PC-3 (cell line): Measurements from ENCODE around the gene CKAP5. TPM values are rescaled to one million over a fixed set of nuclear protein-coding genes. Genes with fewer than 3 reads are reported as not detected.

ENCODE experiments used
- ATAC-seq: fragments of 200-7000 bp; cut with Tn5 transposase; 2 replicates; pipeline ENCODE4 v1.9.1; 2020; ENCODE audit warnings: mild to moderate bottlenecking, moderate library complexity
- BruUV-seq: library from RNA; stranded (reverse); fragments of 400-500 nt; replicated peaks from 2 replicates; lab custom pipeline; 2021; lab: Mats Ljungman, UMichigan
- CTCF ChIA-PET: fragments of 300-600 bp; sonication (Branson Sonifier 250); formaldehyde crosslinking; loops from one replicate; lab custom pipeline; 2022; ENCODE audit warnings: antibody characterized with exemption; lab: Charles Lee
- POLR2A ChIA-PET: fragments of 300-600 bp; sonication (Branson Sonifier 250); formaldehyde crosslinking; loops from one replicate; lab custom pipeline; 2022; ENCODE audit warnings: antibody characterized with exemption; ENCODE audit not compliant: unreplicated experiment; lab: Charles Lee
- DNase-seq: peaks from one replicate; pipeline ENCODE4 v3.0.0-alpha.2; 2015
- H2AFZ ChIP-seq: fragments of 300-600 bp; sonication (generic); 2 replicates; pipeline ENCODE4 v1.6.0; 2016; ENCODE audit warnings: antibody characterized with exemption, low read length
- H3F3A ChIP-seq: fragments of 300-600 bp; sonication (generic); one replicate; pipeline ENCODE4 v1.6.0; 2017; ENCODE audit warnings: antibody characterized with exemption, low read length, control low read depth, mild to moderate bottlenecking; ENCODE audit not compliant: unreplicated experiment
- H3K27ac ChIP-seq: fragments of 300-600 bp; sonication (generic); 2 replicates; pipeline ENCODE4 v1.5.1; 2016; ENCODE audit warnings: mild to moderate bottlenecking, low read length
- H3K27me3 ChIP-seq: fragments of 300-600 bp; sonication (generic); 2 replicates; pipeline ENCODE4 v1.6.1; 2016; ENCODE audit warnings: low read length, mixed read lengths
- H3K36me3 ChIP-seq: fragments of 300-600 bp; sonication (generic); 2 replicates; pipeline ENCODE4 v1.6.1; 2016; ENCODE audit warnings: low read depth, mixed run types, low read length, mixed read lengths
- H3K4me1 ChIP-seq: fragments of 300-600 bp; sonication (generic); 2 replicates; pipeline ENCODE4 v1.5.1; 2016; ENCODE audit warnings: low read length; ENCODE audit not compliant: insufficient read depth
- H3K4me2 ChIP-seq: fragments of 300-600 bp; sonication (generic); 2 replicates; pipeline ENCODE4 v1.6.0; 2016; ENCODE audit warnings: low read length
- H3K4me3 ChIP-seq: fragments of 300-600 bp; sonication (generic); 2 replicates; pipeline ENCODE4 v1.5.1; 2016; ENCODE audit warnings: mild to moderate bottlenecking, low read length, mixed read lengths
- H3K79me2 ChIP-seq: fragments of 300-600 bp; sonication (generic); 2 replicates; pipeline ENCODE4 v1.6.1; 2017; ENCODE audit warnings: low read length, mixed read lengths
- H3K9ac ChIP-seq: fragments of 300-600 bp; sonication (generic); 2 replicates; pipeline ENCODE4 v1.6.0; 2016; ENCODE audit warnings: mild to moderate bottlenecking, low read length
- H3K9me2 ChIP-seq: fragments of 300-600 bp; sonication (generic); replicated peaks from 2 replicates; pipeline ENCODE4 v1.6.1; 2016; ENCODE audit warnings: mixed run types, low read length, mixed read lengths
- H3K9me3 ChIP-seq: fragments of 300-600 bp; sonication (generic); 2 replicates; pipeline ENCODE4 v1.6.1; 2016; ENCODE audit warnings: low read length, mixed read lengths
- H4K20me1 ChIP-seq: fragments of 300-600 bp; sonication (generic); 2 replicates; pipeline ENCODE4 v1.6.1; 2016; ENCODE audit warnings: low read length, mixed read lengths
- EZH2 ChIP-seq: fragments of 300-600 bp; sonication (generic); IDR thresholded peaks from one replicate; pipeline ENCODE4 v1.6.1; 2017; ENCODE audit warnings: antibody characterized with exemption, mild to moderate bottlenecking, low read length; ENCODE audit not compliant: unreplicated experiment
- EZH2phosphoT487 ChIP-seq: fragments of 300-600 bp; sonication (generic); IDR thresholded peaks from 2 replicates; pipeline ENCODE4 v1.6.1; 2018; ENCODE audit warnings: mild to moderate bottlenecking, antibody characterized with exemption, low read length, borderline replicate concordance
- intact Hi-C: fragments of 100-400 bp; cut with micrococcal nuclease; formaldehyde crosslinking; loops from 2 replicates; pipeline ENCODE4 v1.9.0; 2023
- microRNA-seq: library from miRNA; unstranded; fragments of <30 nt; microRNA quantifications from one replicate; pipeline ENCODE4 v1.1.0, GENCODE V29; 2020; ENCODE audit not compliant: unreplicated experiment
- total RNA-seq: library from RNA; depleted of rRNA; stranded (reverse); fragments of >200 nt; gene quantifications from 2 replicates; pipeline ENCODE4 v1.2.3, GENCODE V29; 2014; rRNA removed
- TF ChIP-seq, protein P1 (sequence below): fragments of 300-600 bp; sonication (generic); conservative IDR thresholded peaks from 2 replicates; pipeline ENCODE4 v1.5.1; 2017; ENCODE audit warnings: antibody characterized with exemption, low read depth, mild to moderate bottlenecking, low read length

The CKAP5 gene
- total RNA-seq, 1 experiment from 2014 or later = 86.4 TPM

DNA sequence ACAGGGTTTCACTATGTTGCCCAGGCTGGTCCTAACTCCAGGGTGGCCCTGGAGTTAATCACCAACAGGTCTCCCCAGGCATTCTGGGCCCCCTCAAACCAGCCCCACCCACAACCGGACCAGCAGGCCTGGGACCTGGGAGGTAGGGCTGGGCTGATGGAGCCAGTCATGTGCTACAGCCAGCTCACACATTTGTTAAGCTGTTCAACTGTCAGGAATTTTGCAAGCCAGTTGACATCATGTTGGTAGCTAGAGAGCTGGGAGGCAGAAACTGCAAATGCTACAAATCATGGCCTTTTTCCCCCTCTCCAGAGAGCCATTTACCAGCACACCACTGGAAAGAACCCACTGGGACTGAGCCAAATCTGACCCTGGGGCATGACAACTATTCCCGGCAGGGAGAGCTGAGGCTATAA, 152.5 kb downstream of the CKAP5 start:
- CTCF ChIA-PET = no interaction called here
- POLR2A ChIA-PET = no interaction called here
- Histone ChIP-seq H4K20me1 (no peaks in the 10 kb centered on the region), H3K9me2 (no peaks in the 10 kb centered on the region), H3K9ac (no peak overlapping the region), H3F3A (no peaks in the 10 kb centered on the region), H3K27me3 (no peaks in the 10 kb centered on the region), H3K9me3 (no peaks in the 10 kb centered on the region), H3K4me2 (no peak overlapping the region), H3K27ac (no peak overlapping the region), H3K4me3 (no peak overlapping the region), H3K79me2 (no peaks in the 10 kb centered on the region), H2AFZ (no peak overlapping the region), H3K4me1 (no peaks in the 10 kb centered on the region), H3K36me3 (no peaks in the 10 kb centered on the region)
- BruUV-seq = no TSS peak
- no peak for DNase-seq
- no peak for ATAC-seq
- TF ChIP-seq EZH2 (no peak), EZH2phosphoT487 (no peak)
- TF ChIP-seq, protein P1, sequence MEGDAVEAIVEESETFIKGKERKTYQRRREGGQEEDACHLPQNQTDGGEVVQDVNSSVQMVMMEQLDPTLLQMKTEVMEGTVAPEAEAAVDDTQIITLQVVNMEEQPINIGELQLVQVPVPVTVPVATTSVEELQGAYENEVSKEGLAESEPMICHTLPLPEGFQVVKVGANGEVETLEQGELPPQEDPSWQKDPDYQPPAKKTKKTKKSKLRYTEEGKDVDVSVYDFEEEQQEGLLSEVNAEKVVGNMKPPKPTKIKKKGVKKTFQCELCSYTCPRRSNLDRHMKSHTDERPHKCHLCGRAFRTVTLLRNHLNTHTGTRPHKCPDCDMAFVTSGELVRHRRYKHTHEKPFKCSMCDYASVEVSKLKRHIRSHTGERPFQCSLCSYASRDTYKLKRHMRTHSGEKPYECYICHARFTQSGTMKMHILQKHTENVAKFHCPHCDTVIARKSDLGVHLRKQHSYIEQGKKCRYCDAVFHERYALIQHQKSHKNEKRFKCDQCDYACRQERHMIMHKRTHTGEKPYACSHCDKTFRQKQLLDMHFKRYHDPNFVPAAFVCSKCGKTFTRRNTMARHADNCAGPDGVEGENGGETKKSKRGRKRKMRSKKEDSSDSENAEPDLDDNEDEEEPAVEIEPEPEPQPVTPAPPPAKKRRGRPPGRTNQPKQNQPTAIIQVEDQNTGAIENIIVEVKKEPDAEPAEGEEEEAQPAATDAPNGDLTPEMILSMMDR = no peak
- intact Hi-C loops = no loop called here

Small RNA genes lying within 50 kb of the gene (microRNA-seq; reads per million reads assigned to microRNA genes)
- gene MIR5582 = 2.3 reads per million

Other genes starting within 250 kb of the CKAP5 start
- gene HARBI1, start 229.1 kb downstream of the CKAP5 start, total RNA-seq = 1.7 and 6.5 TPM in 2 replicates
- gene ATG13, start 228.7 kb downstream of the CKAP5 start, total RNA-seq = 95.0 and 97.3 TPM in 2 replicates
- gene ARHGAP1, start 145.7 kb downstream of the CKAP5 start, total RNA-seq = 16.1 and 27.1 TPM in 2 replicates
- 7.1 and 7.3 TPM in 2 replicates for gene ZNF408, start 145.2 kb downstream of the CKAP5 start, total RNA-seq
- not detected in 2 replicates for gene F2, start 127.1 kb downstream of the CKAP5 start, total RNA-seq
- 0.87 and 3.1 TPM in 2 replicates for gene LRP4, start 72.3 kb upstream of the CKAP5 start, total RNA-seq
- 15.2 and 21.7 TPM in 2 replicates for gene CSTPP1, start 90.5 kb upstream of the CKAP5 start, total RNA-seq